ACC112 (cell line): ENCODE data around the gene NOTCH2.
"Not testable (repeated sequence)": the region's sequence is repeated elsewhere in the genome, so short reads cannot be mapped to it uniquely, and the experiment has no call there.

Source experiments
- H2AFZ ChIP-seq: fragments of 200-600 bp; sonication (generic); one replicate; pipeline ENCODE4 v1.6.0; 2017; ENCODE audit warnings: antibody characterized with exemption, low read length; ENCODE audit not compliant: unreplicated experiment
- H3K27ac ChIP-seq: fragments of 200-600 bp; sonication (generic); 2 replicates; pipeline ENCODE4 v1.5.1; 2014; ENCODE audit warnings: low read depth, mild to moderate bottlenecking, antibody characterized with exemption, low read length, moderate library complexity
- H3K27me3 ChIP-seq: fragments of 200-600 bp; sonication (generic); 2 replicates; pipeline ENCODE4 v1.6.1; 2014; ENCODE audit warnings: mild to moderate bottlenecking, antibody characterized with exemption, low read length, moderate library complexity, mixed read lengths; ENCODE audit not compliant: insufficient read depth
- H3K36me3 ChIP-seq: fragments of 200-600 bp; sonication (generic); 2 replicates; pipeline ENCODE4 v1.6.1; 2016; ENCODE audit warnings: mild to moderate bottlenecking, antibody characterized with exemption, low read length, moderate library complexity, mixed read lengths; ENCODE audit not compliant: insufficient read depth
- H3K4me1 ChIP-seq: fragments of 200-600 bp; sonication (generic); one replicate; pipeline ENCODE4 v1.6.1; 2016; ENCODE audit warnings: low read length, mixed read lengths; ENCODE audit not compliant: insufficient read depth, unreplicated experiment, control insufficient read depth
- H3K4me3 ChIP-seq: fragments of 200-600 bp; sonication (generic); 2 replicates; pipeline ENCODE4 v1.5.1; 2014; ENCODE audit warnings: mild to moderate bottlenecking, low read depth, low read length
- H3K79me2 ChIP-seq: fragments of 200-600 bp; sonication (generic); one replicate; pipeline ENCODE4 v1.6.0; 2016; ENCODE audit warnings: low read length; ENCODE audit not compliant: control insufficient read depth, unreplicated experiment, insufficient read depth

The NOTCH2 gene

GRCh38 chr1:119987686-119988085 is 81.8 kb downstream of the NOTCH2 start:
- no peaks in the 10 kb centered on the region for H3K27me3 ChIP-seq
- no peak overlapping the region for H2AFZ ChIP-seq
- peak overlapping the region; percentile 26 for H3K4me3 ChIP-seq
- H3K36me3 ChIP-seq = peaks cover 26% of the 10 kb centered on the region
- peaks cover 31% of the 10 kb centered on the region for H3K79me2 ChIP-seq
- H3K4me1 ChIP-seq = peaks cover 38% of the 10 kb centered on the region
- peak overlapping the region; percentile 69 for H3K27ac ChIP-seq

GRCh38 chr1:119987112-119987511 is 82.3 kb downstream of the NOTCH2 start:
- no peak overlapping the region for H2AFZ ChIP-seq
- peaks cover 42% of the 10 kb centered on the region for H3K4me1 ChIP-seq
- peaks cover 26% of the 10 kb centered on the region for H3K36me3 ChIP-seq
- H3K27ac ChIP-seq = peak overlapping the region; percentile 69
- H3K79me2 ChIP-seq = peaks cover 32% of the 10 kb centered on the region
- H3K4me3 ChIP-seq = no peak overlapping the region; the same call in none of the 2 replicates
- no peaks in the 10 kb centered on the region for H3K27me3 ChIP-seq

GRCh38 chr1:119986007-119986497 is 83.4 kb downstream of the NOTCH2 start:
- peaks cover 26% of the 10 kb centered on the region for H3K36me3 ChIP-seq
- H3K79me2 ChIP-seq = peaks cover 39% of the 10 kb centered on the region
- H3K4me1 ChIP-seq = peaks cover 45% of the 10 kb centered on the region
- no peaks in the 10 kb centered on the region for H3K27me3 ChIP-seq
- no peak overlapping the region for H2AFZ ChIP-seq
- no peak overlapping the region for H3K27ac ChIP-seq
- H3K4me3 ChIP-seq = no peak overlapping the region

GRCh38 chr1:119984771-119985170 is 84.7 kb downstream of the NOTCH2 start:
- Histone ChIP-seq H3K36me3 (peaks cover 26% of the 10 kb centered on the region), H3K79me2 (peaks cover 46% of the 10 kb centered on the region), H3K4me1 (peaks cover 45% of the 10 kb centered on the region), H3K27me3 (no peaks in the 10 kb centered on the region), H3K27ac (no peak overlapping the region), H3K4me3 (no peak overlapping the region), H2AFZ (no peak overlapping the region)

- Histone ChIP-seq H3K36me3 (peaks cover 34% of the 10 kb centered on the region), H3K27me3 (no peaks in the 10 kb centered on the region), H3K27ac (no peak overlapping the region), H3K4me1 (peaks cover 28% of the 10 kb centered on the region), H2AFZ (no peak overlapping the region), H3K4me3 (no peak overlapping the region), H3K79me2 (peaks cover 46% of the 10 kb centered on the region)
Observed at GRCh38 chr1:119981986-119982815, 87.3 kb downstream of the NOTCH2 start.

GRCh38 chr1:119981496-119981895 is 88.0 kb downstream of the NOTCH2 start:
- peaks cover 22% of the 10 kb centered on the region for H3K4me1 ChIP-seq

GRCh38 chr1:119978018-119978505 is 91.4 kb downstream of the NOTCH2 start:
- Histone ChIP-seq H3K4me1 (peaks cover 8% of the 10 kb centered on the region), H3K27ac (no peak overlapping the region), H3K36me3 (peaks cover 9% of the 10 kb centered on the region; the same call in 1 of the 2 replicates), H3K4me3 (no peak overlapping the region), H3K79me2 (peaks cover 25% of the 10 kb centered on the region), H2AFZ (no peak overlapping the region), H3K27me3 (no peaks in the 10 kb centered on the region)

More at GRCh38 chr1:119981496-119981895, 88.0 kb downstream of the NOTCH2 start:
- H3K79me2 ChIP-seq = peaks cover 46% of the 10 kb centered on the region
- peaks cover 31% of the 10 kb centered on the region for H3K36me3 ChIP-seq
- H3K27me3 ChIP-seq = no peaks in the 10 kb centered on the region
- H3K27ac ChIP-seq = no peak overlapping the region
- H3K4me3 ChIP-seq = no peak overlapping the region
- no peak overlapping the region for H2AFZ ChIP-seq

- H3K27ac ChIP-seq, H3K4me3 ChIP-seq, H3K27me3 ChIP-seq, H2AFZ ChIP-seq, H3K4me1 ChIP-seq: not testable (repeated sequence)
- Histone ChIP-seq H3K36me3 (peaks cover 15% of the 10 kb centered on the region), H3K79me2 (peaks cover 26% of the 10 kb centered on the region)
Observed at GRCh38 chr1:119977113-119977736, 92.2 kb downstream of the NOTCH2 start.

GRCh38 chr1:119975582-119976254 is 93.7 kb downstream of the NOTCH2 start:
- H3K27me3 ChIP-seq, H3K4me1 ChIP-seq, H2AFZ ChIP-seq, H3K27ac ChIP-seq, H3K4me3 ChIP-seq: not testable (repeated sequence)
- peaks cover 26% of the 10 kb centered on the region for H3K36me3 ChIP-seq
- H3K79me2 ChIP-seq = peaks cover 19% of the 10 kb centered on the region

- Histone ChIP-seq H3K27me3 (no peaks in the 10 kb centered on the region), H3K27ac (no peak overlapping the region), H2AFZ (no peak overlapping the region), H3K79me2 (peaks cover 15% of the 10 kb centered on the region), H3K4me1 (no peaks in the 10 kb centered on the region), H3K36me3 (peaks cover 30% of the 10 kb centered on the region), H3K4me3 (no peak overlapping the region)
Observed at GRCh38 chr1:119975006-119975405, 94.5 kb downstream of the NOTCH2 start.
